ENCODE measurements around the gene CARD16. TPM values are rescaled to one million over a fixed set of nuclear protein-coding genes. Genes with fewer than 3 reads are reported as not detected.
"Not testable (repeated sequence)": the region's sequence is repeated elsewhere in the genome, so short reads cannot be mapped to it uniquely, and the experiment has no call there.

Gene CARD16
- total RNA-seq, 1 donor from 2014 or later, result 1.6 TPM

DNA sequence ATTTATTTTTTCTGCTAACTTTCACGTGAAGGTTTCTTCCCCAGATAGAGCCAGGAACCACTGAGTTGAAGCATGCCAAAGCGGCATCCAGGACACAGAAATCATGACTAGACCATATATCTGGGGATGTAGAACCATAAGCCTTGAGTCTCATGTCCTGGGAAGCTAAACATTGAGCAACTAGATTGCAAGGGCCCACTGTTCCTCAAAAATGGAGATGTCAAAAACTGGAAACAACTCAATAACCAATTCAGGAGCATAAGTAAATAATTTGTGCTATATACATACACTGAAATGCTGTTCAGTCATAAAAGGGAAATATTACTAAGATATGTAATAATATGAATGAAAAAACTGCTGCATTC, 29.0 kb upstream of the CARD16 start:
- Mint-ChIP-seq H3K9me3 (peaks cover 16% of the 10 kb centered on the region), H3K36me3 (no peaks in the 10 kb centered on the region), H3K4me1 (peaks cover 9% of the 10 kb centered on the region), H3K27ac (no peak overlapping the region), H3K4me3 (no peak overlapping the region), H3K27me3 (ENCODE audit: low read depth) (no peaks in the 10 kb centered on the region)
- DNase-seq (ENCODE audit: low spot score in 2 of 2, unreplicated experiment in 2 of 2), result no peak
- TF ChIP-seq, protein P1, sequence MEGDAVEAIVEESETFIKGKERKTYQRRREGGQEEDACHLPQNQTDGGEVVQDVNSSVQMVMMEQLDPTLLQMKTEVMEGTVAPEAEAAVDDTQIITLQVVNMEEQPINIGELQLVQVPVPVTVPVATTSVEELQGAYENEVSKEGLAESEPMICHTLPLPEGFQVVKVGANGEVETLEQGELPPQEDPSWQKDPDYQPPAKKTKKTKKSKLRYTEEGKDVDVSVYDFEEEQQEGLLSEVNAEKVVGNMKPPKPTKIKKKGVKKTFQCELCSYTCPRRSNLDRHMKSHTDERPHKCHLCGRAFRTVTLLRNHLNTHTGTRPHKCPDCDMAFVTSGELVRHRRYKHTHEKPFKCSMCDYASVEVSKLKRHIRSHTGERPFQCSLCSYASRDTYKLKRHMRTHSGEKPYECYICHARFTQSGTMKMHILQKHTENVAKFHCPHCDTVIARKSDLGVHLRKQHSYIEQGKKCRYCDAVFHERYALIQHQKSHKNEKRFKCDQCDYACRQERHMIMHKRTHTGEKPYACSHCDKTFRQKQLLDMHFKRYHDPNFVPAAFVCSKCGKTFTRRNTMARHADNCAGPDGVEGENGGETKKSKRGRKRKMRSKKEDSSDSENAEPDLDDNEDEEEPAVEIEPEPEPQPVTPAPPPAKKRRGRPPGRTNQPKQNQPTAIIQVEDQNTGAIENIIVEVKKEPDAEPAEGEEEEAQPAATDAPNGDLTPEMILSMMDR (IDR thresholded peaks at IDR 0.05; ENCODE audit: unreplicated experiment), result no peak

DNA sequence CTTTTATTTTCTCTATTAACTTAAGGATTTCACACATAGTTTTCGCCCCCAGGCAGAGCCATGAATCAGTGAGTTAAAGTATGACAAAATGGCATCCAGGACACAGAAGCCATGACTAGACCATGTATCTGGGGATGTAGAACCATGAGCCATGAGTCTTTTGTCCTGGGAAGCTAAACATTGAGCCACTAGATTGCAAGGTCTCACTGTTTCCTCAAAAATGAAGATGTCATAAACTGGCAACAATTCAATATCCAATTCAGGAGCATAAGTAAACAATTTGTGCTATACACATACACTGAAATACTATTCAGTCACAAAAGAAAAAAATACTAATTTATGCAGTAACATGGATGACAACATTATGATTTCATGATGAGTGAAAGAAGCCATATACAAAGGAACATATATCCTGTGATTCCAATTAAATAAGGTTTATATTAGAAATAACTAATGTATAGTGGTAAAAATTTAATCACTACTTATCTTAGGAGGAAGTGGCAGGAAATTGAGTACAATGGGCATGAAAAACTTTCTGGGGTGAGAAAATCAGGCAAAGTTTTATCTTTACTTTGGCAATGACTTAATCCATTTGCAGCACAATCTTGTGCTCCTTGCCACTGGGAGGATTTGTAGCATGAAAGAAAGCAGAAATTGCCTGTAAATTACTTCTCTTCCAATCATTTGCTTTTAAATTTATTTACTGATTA, 28.5 kb upstream of the CARD16 start:
- Mint-ChIP-seq H3K4me3 (no peak overlapping the region), H3K36me3 (no peaks in the 10 kb centered on the region), H3K4me1 (peaks cover 5% of the 10 kb centered on the region), H3K27me3 (ENCODE audit: low read depth) (no peaks in the 10 kb centered on the region), H3K9me3 (peaks cover 16% of the 10 kb centered on the region), H3K27ac (no peak overlapping the region)
- TF ChIP-seq, protein P1 (IDR thresholded peaks at IDR 0.05; ENCODE audit: unreplicated experiment), result no peak
- no peak for DNase-seq (ENCODE audit: low spot score in 2 of 2, unreplicated experiment in 2 of 2)

DNA sequence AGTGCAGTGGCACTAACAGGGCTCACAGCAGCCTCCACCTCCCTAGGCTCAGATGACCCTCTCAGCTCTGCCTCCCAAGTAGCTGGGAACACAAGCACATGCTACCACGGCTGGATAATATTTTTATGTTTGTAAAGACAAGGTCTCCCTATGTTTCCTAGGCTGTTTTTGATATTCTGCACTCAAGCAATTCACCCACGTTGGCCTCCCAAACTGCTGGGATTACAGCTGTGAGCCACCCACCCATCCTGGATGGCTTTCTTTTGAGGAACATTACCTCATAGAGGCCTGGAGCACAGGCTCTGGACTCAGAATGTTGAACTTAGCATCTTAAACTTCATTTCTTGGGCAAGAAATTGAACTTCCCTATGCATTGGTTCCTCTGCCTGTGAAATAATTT, 26.9 kb upstream of the CARD16 start:
- DNase-seq (ENCODE audit: low spot score in 2 of 2, unreplicated experiment in 2 of 2); H3K4me3 Mint-ChIP-seq; H3K27ac Mint-ChIP-seq; H3K36me3 Mint-ChIP-seq; H3K4me1 Mint-ChIP-seq; H3K27me3 Mint-ChIP-seq (ENCODE audit: low read depth): not testable (repeated sequence)
- H3K9me3 Mint-ChIP-seq, result peaks cover 16% of the 10 kb centered on the region

DNA sequence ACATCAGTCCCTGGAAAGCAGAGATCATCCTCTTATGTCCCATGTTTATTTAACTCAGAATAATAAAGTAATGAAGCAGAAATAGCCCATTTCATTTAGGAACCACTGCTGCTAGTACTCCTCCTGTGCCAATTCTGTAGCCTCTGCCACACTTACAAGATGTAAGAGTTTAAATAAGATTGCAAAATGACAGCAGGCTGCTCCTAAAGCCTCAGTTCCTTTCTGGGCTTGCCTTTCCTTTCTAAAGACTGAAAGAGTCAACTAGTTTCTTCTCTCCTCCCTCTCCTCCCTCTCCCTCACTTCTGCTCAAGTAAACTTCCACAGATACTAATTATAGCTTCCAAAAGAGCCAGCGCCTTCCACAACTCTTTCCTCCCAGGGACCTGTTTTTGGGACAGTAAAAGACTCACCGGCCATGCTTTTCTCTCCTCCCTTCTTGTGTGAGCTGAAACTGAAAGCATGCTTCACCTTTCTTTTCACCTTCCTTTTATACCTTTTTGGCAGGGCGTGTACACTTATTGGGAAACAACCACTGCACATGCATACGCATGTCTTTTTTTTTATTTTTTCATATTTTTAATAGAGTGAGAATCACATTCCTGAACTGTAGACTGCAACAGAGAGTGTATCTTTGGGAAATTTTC, 26.1 kb upstream of the CARD16 start:
- no peaks in the 10 kb centered on the region for H3K4me1 Mint-ChIP-seq
- no peaks in the 10 kb centered on the region for H3K27me3 Mint-ChIP-seq (ENCODE audit: low read depth)

DNA sequence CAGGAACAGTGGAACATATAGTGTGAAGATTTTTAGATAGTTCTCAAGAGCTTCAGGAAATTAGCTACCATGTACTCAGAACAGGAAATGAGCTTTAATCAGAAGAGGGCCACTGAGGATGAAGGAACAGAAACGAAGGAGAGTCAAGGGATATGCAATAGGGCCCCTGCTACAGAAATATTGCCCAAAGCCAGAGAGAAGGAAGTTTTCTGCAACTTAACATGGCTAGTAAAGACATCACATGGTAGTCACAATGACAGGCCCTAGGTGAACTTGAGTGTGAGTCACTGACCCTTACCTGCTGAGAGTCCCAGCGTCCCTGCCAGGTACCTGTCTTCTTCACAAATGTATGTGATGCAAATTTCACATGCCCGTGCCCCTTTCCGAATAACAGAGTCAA, 25.2 kb upstream of the CARD16 start:
- TF ChIP-seq, protein P1 (IDR thresholded peaks at IDR 0.05; ENCODE audit: unreplicated experiment), result no peak
- Mint-ChIP-seq H3K27me3 (ENCODE audit: low read depth) (no peaks in the 10 kb centered on the region), H3K4me1 (no peaks in the 10 kb centered on the region), H3K4me3 (no peak overlapping the region), H3K27ac (no peak overlapping the region), H3K9me3 (peaks cover 7% of the 10 kb centered on the region), H3K36me3 (no peaks in the 10 kb centered on the region)
- no peak for DNase-seq (ENCODE audit: low spot score in 2 of 2, unreplicated experiment in 2 of 2)

More for the DNA sequence above, 26.1 kb upstream of the CARD16 start:
- no peak for DNase-seq (ENCODE audit: low spot score in 2 of 2, unreplicated experiment in 2 of 2)
- Mint-ChIP-seq H3K4me3 (no peak overlapping the region), H3K9me3 (peaks cover 16% of the 10 kb centered on the region), H3K36me3 (no peaks in the 10 kb centered on the region), H3K27ac (no peak overlapping the region)
- TF ChIP-seq, protein P1 (IDR thresholded peaks at IDR 0.05; ENCODE audit: unreplicated experiment), result no peak

DNA sequence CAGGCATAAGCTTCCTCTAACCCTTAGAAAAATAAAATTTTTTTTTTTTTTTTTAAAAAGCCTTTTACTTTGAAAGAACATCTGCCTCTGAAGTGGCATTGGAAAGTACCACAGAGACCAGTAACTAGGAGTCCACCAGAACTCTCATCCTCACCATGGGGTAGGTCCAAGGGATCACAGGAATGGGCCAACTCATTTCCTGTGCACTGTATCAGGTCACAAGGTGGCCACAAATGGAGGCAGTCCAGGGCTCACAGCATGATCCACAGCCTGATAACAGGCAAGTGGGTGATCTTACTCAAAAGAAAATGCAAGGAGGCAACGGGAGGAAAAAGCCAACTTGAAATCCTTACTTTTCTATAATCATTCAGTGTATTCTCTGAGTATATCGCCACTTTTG, 24.6 kb upstream of the CARD16 start:
- H3K27ac Mint-ChIP-seq; H3K9me3 Mint-ChIP-seq; DNase-seq (ENCODE audit: low spot score in 2 of 2, unreplicated experiment in 2 of 2); H3K36me3 Mint-ChIP-seq; H3K27me3 Mint-ChIP-seq (ENCODE audit: low read depth); H3K4me1 Mint-ChIP-seq; H3K4me3 Mint-ChIP-seq: not testable (repeated sequence)

DNA sequence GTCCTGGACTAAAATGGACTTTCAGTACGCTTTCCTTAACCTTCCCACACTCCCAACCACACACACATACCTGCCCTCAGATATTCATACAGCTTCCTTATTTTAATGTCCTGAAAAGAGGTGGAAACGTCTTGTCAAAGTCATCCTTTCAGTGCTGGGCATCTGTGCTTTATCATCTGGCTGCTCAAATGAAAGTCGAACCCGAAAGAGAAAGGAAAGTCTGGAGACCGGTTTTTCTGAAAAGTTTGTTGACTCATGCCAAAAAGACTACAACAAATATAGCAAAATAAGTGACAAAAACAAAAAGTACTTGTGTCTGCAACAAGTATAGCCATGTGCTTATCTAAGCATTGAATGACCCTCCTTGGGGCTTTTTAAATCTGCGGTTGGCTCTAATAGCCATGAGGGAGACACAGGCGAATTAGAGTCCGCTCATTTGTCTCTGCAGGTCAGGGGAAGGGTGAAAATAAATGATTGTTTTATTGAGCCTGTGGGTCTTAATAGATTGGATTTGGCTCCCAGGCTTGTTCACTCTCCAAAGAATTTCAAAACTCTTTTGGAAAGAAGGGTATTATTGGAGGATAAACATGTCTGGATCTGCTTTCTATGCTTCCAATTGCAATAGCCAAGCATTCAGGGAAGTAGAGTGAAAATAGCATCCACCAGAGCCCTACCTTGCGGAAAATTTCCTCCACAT, 18.3 kb upstream of the CARD16 start:
- Mint-ChIP-seq H3K4me1 (peaks cover 13% of the 10 kb centered on the region), H3K9me3 (peaks cover 14% of the 10 kb centered on the region)
- not testable (repeated sequence) for H3K27me3 Mint-ChIP-seq (ENCODE audit: low read depth); H3K36me3 Mint-ChIP-seq; DNase-seq (ENCODE audit: low spot score in 2 of 2, unreplicated experiment in 2 of 2); H3K4me3 Mint-ChIP-seq; H3K27ac Mint-ChIP-seq
